Endothelial cell of umbilical vein (primary cell): ENCODE data around the gene GLB1L2. TPM values are rescaled to one million over a fixed set of nuclear protein-coding genes. Genes with fewer than 3 reads are reported as not detected.

ENCODE experiments used
- BruUV-seq: library from RNA; stranded (reverse); fragments of 400-500 nt; replicated peaks from 2 replicates; lab custom pipeline; 2021; lab: Mats Ljungman, UMichigan
- CTCF ChIA-PET: fragments of 300-600, 350-600 bp; sonication (Branson Sonifier 250); formaldehyde crosslinking; loops from one replicate; lab custom pipeline; 2021; ENCODE audit warnings: antibody characterized with exemption, inconsistent platforms; lab: Charles Lee
- POLR2A ChIA-PET: fragments of 300-600, 350-600 bp; sonication (Branson Sonifier 250); formaldehyde crosslinking; loops from one replicate; lab custom pipeline; 2021; ENCODE audit warnings: antibody characterized with exemption, inconsistent platforms; lab: Charles Lee
- DNase-seq: peaks from one replicate; pipeline ENCODE4 v3.0.0-alpha.2; 2011; ENCODE audit warnings: low read depth, low spot score
- FAIRE-seq: peaks from 2 replicates; lab custom pipeline; 2011; peaks lifted over from hg19 to GRCh38; lab: Jason Lieb, UNC
- H2AFZ ChIP-seq: 2 replicates; pipeline ENCODE4 v1.6.0; 2012; ENCODE audit warnings: low read depth, low read length, control low read depth, inconsistent platforms
- H3K27ac ChIP-seq: 2 replicates; pipeline ENCODE4 v1.5.1; 2011; ENCODE audit warnings: low read depth, mild to moderate bottlenecking, control low read depth, low read length, moderate library complexity; ENCODE audit not compliant: insufficient read depth
- H3K27me3 ChIP-seq, 2 experiments: 2 replicates each; pipeline versions ENCODE4 v1.6.0 to v1.6.1; 2011; ENCODE audit warnings: low read length in 2 of 2, mixed read lengths in 1 of 2; ENCODE audit not compliant: control insufficient read depth in 2 of 2, insufficient read depth in 2 of 2
- H3K36me3 ChIP-seq, 2 experiments: 2 replicates in 1 of 2; 3 replicates in 1 of 2; pipeline ENCODE4 v1.5.1; 2011; ENCODE audit warnings: low read length in 2 of 2, mild to moderate bottlenecking in 1 of 2, moderate library complexity in 1 of 2; ENCODE audit not compliant: control insufficient read depth in 2 of 2, insufficient read depth in 2 of 2; ENCODE audit errors: extremely low read depth in 1 of 2
- H3K4me1 ChIP-seq: 3 replicates; pipeline ENCODE4 v1.5.1; 2011; ENCODE audit warnings: mild to moderate bottlenecking, low read length; ENCODE audit not compliant: control insufficient read depth, insufficient read depth; ENCODE audit errors: extremely low read depth
- H3K4me2 ChIP-seq: 2 replicates; pipeline ENCODE4 v1.6.1; 2011; ENCODE audit warnings: low read length, control low read depth, mixed read lengths; ENCODE audit not compliant: insufficient read depth
- H3K4me3 ChIP-seq, 3 experiments: fragments of 200-600 bp in 1 of 3; sonication (generic), shearing (Covaris generic) in 1 of 3; replicated peaks in 1 of 3; 2 replicates each; pipeline ENCODE4 v1.5.1; 2011 to 2016; ENCODE audit warnings: control low read depth in 3 of 3, low read length in 3 of 3, mild to moderate bottlenecking in 2 of 3, inconsistent platforms in 1 of 3, low read depth in 1 of 3, moderate library complexity in 1 of 3; ENCODE audit not compliant: insufficient read depth in 1 of 3
- H3K79me2 ChIP-seq: 2 replicates; pipeline ENCODE4 v1.6.0; 2012; ENCODE audit warnings: low read length, inconsistent platforms; ENCODE audit not compliant: control insufficient read depth, insufficient read depth
- H3K9ac ChIP-seq: replicated peaks from 2 replicates; pipeline ENCODE3; 2011; ENCODE audit warnings: low read length, control low read depth; ENCODE audit not compliant: insufficient read depth; ENCODE audit errors: extremely low read depth
- H3K9me1 ChIP-seq: replicated peaks from 3 replicates; pipeline ENCODE4 v1.6.0; 2011; ENCODE audit warnings: mild to moderate bottlenecking, low read length; ENCODE audit not compliant: control insufficient read depth, insufficient read depth; ENCODE audit errors: extremely low read depth
- H3K9me3 ChIP-seq: replicated peaks from 2 replicates; pipeline ENCODE4 v1.5.1; 2012; ENCODE audit warnings: low read length, inconsistent platforms; ENCODE audit not compliant: control insufficient read depth, insufficient read depth
- H4K20me1 ChIP-seq: replicated peaks from 2 replicates; pipeline ENCODE3; 2011; ENCODE audit warnings: mild to moderate bottlenecking, low read length; ENCODE audit not compliant: control insufficient read depth, insufficient read depth; ENCODE audit errors: extremely low read depth
- CTCF ChIP-seq, 2 donors: IDR thresholded peaks; 1 replicate in 1 of 2; 2 replicates in 1 of 2; pipeline ENCODE4 v1.5.1; 2011; ENCODE audit warnings: low read length in 2 of 2, mild to moderate bottlenecking in 2 of 2, moderate library complexity in 2 of 2, control low read depth in 1 of 2, inconsistent platforms in 1 of 2, low read depth in 1 of 2; ENCODE audit not compliant: insufficient read depth in 1 of 2; ENCODE audit errors: extremely low read depth in 1 of 2
- EZH2 ChIP-seq: IDR thresholded peaks from 2 replicates; pipeline ENCODE4 v1.6.1; 2012; ENCODE audit warnings: borderline replicate concordance, low read depth, mild to moderate bottlenecking, moderate library complexity, low read length, inconsistent platforms; ENCODE audit not compliant: severe bottlenecking
- FOS ChIP-seq: IDR thresholded peaks from 2 replicates; pipeline ENCODE4 v1.6.1; 2011; ENCODE audit warnings: mild to moderate bottlenecking, low read length, moderate library complexity, borderline replicate concordance; ENCODE audit not compliant: insufficient read depth
- GATA2 ChIP-seq: IDR thresholded peaks from 2 replicates; pipeline ENCODE4 v1.7.0; 2011; ENCODE audit warnings: low read depth, mild to moderate bottlenecking, moderate library complexity, mixed read lengths, low read length; ENCODE audit not compliant: insufficient read length, insufficient read depth
- JUN ChIP-seq: IDR thresholded peaks from 2 replicates; pipeline ENCODE4 v1.6.1; 2011; ENCODE audit warnings: borderline replicate concordance, low read depth; ENCODE audit not compliant: insufficient read length, insufficient read depth
- MAX ChIP-seq: IDR thresholded peaks from 2 replicates; pipeline ENCODE4 v1.6.1; 2011; ENCODE audit not compliant: insufficient read depth, insufficient read length
- MYC ChIP-seq: IDR thresholded peaks from one replicate; pipeline ENCODE4 v1.6.1; 2011; ENCODE audit warnings: mild to moderate bottlenecking, low read depth, low read length
- POLR2A ChIP-seq: IDR thresholded peaks from 2 replicates; pipeline ENCODE4 v1.6.1; 2012; ENCODE audit warnings: low read depth, mild to moderate bottlenecking, control low read depth, low read length
- POLR2AphosphoS5 ChIP-seq: IDR thresholded peaks from 2 replicates; pipeline ENCODE4 v1.6.1; 2012; ENCODE audit warnings: low read depth, mild to moderate bottlenecking, control low read depth, low read length, moderate library complexity; ENCODE audit not compliant: insufficient read depth
- dilution Hi-C: fragments of 300-500 bp; cut with MboI; formaldehyde crosslinking; loops from one replicate; pipeline ENCODE4 v1.15.0; 2019; ENCODE audit warnings: low sequenced_read_pairs; ENCODE audit not compliant: extremely low pct_ligation_motif_present
- intact Hi-C: fragments of 100-400 bp; cut with micrococcal nuclease; formaldehyde crosslinking; loops from one replicate; pipeline ENCODE4 v1.10.0; 2022
- polyA plus RNA-seq, 4 experiments: library from polyadenylated mRNA; depleted of rRNA in 3 of 4; stranded (reverse) in 3 of 4; unstranded in 1 of 4; fragments of >200 nt; gene quantifications; 2 replicates each; pipeline versions ENCODE4 v1.2.1 to v1.2.3, GENCODE V29; 2011 to 2012; ENCODE audit warnings: missing spikeins in 1 of 4
- total RNA-seq: library from RNA; stranded (reverse); gene quantifications from 2 replicates; pipeline ENCODE4 v1.2.3, GENCODE V29; 2021

Gene GLB1L2
- total and polyA plus RNA-seq, 2 donors (not counting 3 experiments of a cell fraction or from before 2014, with no cell fraction given) = 0.55 to 0.59 TPM

- no peak overlapping the region for H3K27ac ChIP-seq
- H3K9me1 ChIP-seq = no peaks in the 10 kb centered on the region
- H3K9me3 ChIP-seq = no peaks in the 10 kb centered on the region
- no TSS peak for BruUV-seq
- H3K4me3 ChIP-seq = no peak overlapping the region
- no peak overlapping the region for H2AFZ ChIP-seq
- ChIA-PET CTCF (no interaction called here), POLR2A (no interaction called here)
- no peaks in the 10 kb centered on the region for H3K36me3 ChIP-seq
- H3K4me1 ChIP-seq = no peaks in the 10 kb centered on the region
- FAIRE-seq (no peak), DNase-seq (no peak)
- no peak overlapping the region for H3K4me2 ChIP-seq
- H3K9ac ChIP-seq = no peak overlapping the region
- no peak for TF ChIP-seq CTCF (IDR thresholded peaks at IDR 0.05; ENCODE audit: extremely low read depth in 1 of 2, insufficient read depth in 1 of 2, low read depth in 1 of 2, low read length in 2 of 2)
- no peak for TF ChIP-seq JUN
- no peak for TF ChIP-seq GATA2
- TF ChIP-seq POLR2A = no peak
- TF ChIP-seq MYC = no peak
- TF ChIP-seq FOS = no peak
- no peak for TF ChIP-seq MAX
- TF ChIP-seq EZH2 = no peak
- TF ChIP-seq POLR2AphosphoS5 = no peak
- H3K27me3 ChIP-seq = no peaks in the 10 kb centered on the region
- no peaks in the 10 kb centered on the region for H4K20me1 ChIP-seq
- no peaks in the 10 kb centered on the region for H3K79me2 ChIP-seq
- intact Hi-C loops (no loop called here), dilution Hi-C loops (no loop called here)
These were observed 23.9 kb downstream of the GLB1L2 start for GRCh38 chr11:134355656-134356055.
